HUES48 (cell line): ENCODE results near the gene PCBP3.

Experiments
- H3K27ac ChIP-seq: one replicate; pipeline ENCODE4 v1.7.0; 2013; ENCODE audit warnings: low read depth, low read length, inconsistent platforms
- H3K27me3 ChIP-seq: 2 replicates; pipeline ENCODE4 v1.6.1; 2013; ENCODE audit warnings: mild to moderate bottlenecking, low read length; ENCODE audit not compliant: control insufficient read depth, insufficient read depth
- H3K36me3 ChIP-seq: 2 replicates; pipeline ENCODE4 v1.6.1; 2013; ENCODE audit warnings: low read length; ENCODE audit not compliant: control insufficient read depth, insufficient read depth
- H3K4me1 ChIP-seq: 2 replicates; pipeline ENCODE4 v1.6.1; 2013; ENCODE audit warnings: mild to moderate bottlenecking, low read length; ENCODE audit not compliant: control insufficient read depth, insufficient read depth
- H3K4me3 ChIP-seq: 2 replicates; pipeline ENCODE4 v1.5.1; 2013; ENCODE audit warnings: mild to moderate bottlenecking, low read depth, low read length
- H3K9ac ChIP-seq: 2 replicates; pipeline ENCODE4 v1.6.1; 2013; ENCODE audit warnings: mild to moderate bottlenecking, low read depth, low read length, moderate library complexity
- H3K9me3 ChIP-seq: 2 replicates; pipeline ENCODE4 v1.6.1; 2013; ENCODE audit warnings: low read length; ENCODE audit not compliant: control insufficient read depth, insufficient read depth

Gene PCBP3

GRCh38 chr21:45860493-45861155, 217.1 kb downstream of the PCBP3 start:
- H3K27me3 ChIP-seq = no peaks in the 10 kb centered on the region
- H3K36me3 ChIP-seq = no peaks in the 10 kb centered on the region
- no peak overlapping the region for H3K4me3 ChIP-seq
- H3K4me1 ChIP-seq = peaks cover 15% of the 10 kb centered on the region
- H3K9ac ChIP-seq = no peak overlapping the region
- H3K9me3 ChIP-seq = no peaks in the 10 kb centered on the region
- H3K27ac ChIP-seq = no peak overlapping the region

- Histone ChIP-seq H3K36me3 (no peaks in the 10 kb centered on the region), H3K9ac (no peak overlapping the region), H3K9me3 (no peaks in the 10 kb centered on the region), H3K27me3 (no peaks in the 10 kb centered on the region), H3K4me3 (no peak overlapping the region), H3K27ac (no peak overlapping the region), H3K4me1 (peaks cover 11% of the 10 kb centered on the region)
These were observed 217.8 kb downstream of the PCBP3 start for GRCh38 chr21:45861156-45861870.

- Histone ChIP-seq H3K9me3 (no peaks in the 10 kb centered on the region), H3K27me3 (no peaks in the 10 kb centered on the region), H3K4me3 (no peak overlapping the region), H3K9ac (no peak overlapping the region), H3K36me3 (no peaks in the 10 kb centered on the region), H3K4me1 (no peaks in the 10 kb centered on the region), H3K27ac (no peak overlapping the region)
These were observed 219.2 kb downstream of the PCBP3 start for GRCh38 chr21:45862543-45863207.

- Histone ChIP-seq H3K36me3 (no peaks in the 10 kb centered on the region), H3K4me1 (no peaks in the 10 kb centered on the region), H3K27ac (no peak overlapping the region), H3K4me3 (no peak overlapping the region), H3K9me3 (no peaks in the 10 kb centered on the region), H3K27me3 (no peaks in the 10 kb centered on the region), H3K9ac (no peak overlapping the region)
These were observed 219.7 kb downstream of the PCBP3 start for GRCh38 chr21:45863267-45863666.

GRCh38 chr21:45863751-45864150, 220.2 kb downstream of the PCBP3 start:
- Histone ChIP-seq H3K4me3 (no peak overlapping the region), H3K27ac (no peak overlapping the region), H3K27me3 (no peaks in the 10 kb centered on the region), H3K9ac (no peak overlapping the region), H3K36me3 (no peaks in the 10 kb centered on the region), H3K4me1 (no peaks in the 10 kb centered on the region), H3K9me3 (no peaks in the 10 kb centered on the region)

GRCh38 chr21:45864436-45864835, 220.9 kb downstream of the PCBP3 start:
- Histone ChIP-seq H3K9ac (no peak overlapping the region), H3K4me3 (no peak overlapping the region), H3K36me3 (no peaks in the 10 kb centered on the region), H3K27ac (no peak overlapping the region), H3K27me3 (no peaks in the 10 kb centered on the region), H3K9me3 (no peaks in the 10 kb centered on the region), H3K4me1 (no peaks in the 10 kb centered on the region)

- H3K4me3 ChIP-seq = no peak overlapping the region
- H3K9ac ChIP-seq = no peak overlapping the region
- H3K27ac ChIP-seq = no peak overlapping the region
- no peaks in the 10 kb centered on the region for H3K27me3 ChIP-seq
- H3K36me3 ChIP-seq = no peaks in the 10 kb centered on the region
- H3K9me3 ChIP-seq = no peaks in the 10 kb centered on the region
- no peaks in the 10 kb centered on the region for H3K4me1 ChIP-seq
These were observed 221.7 kb downstream of the PCBP3 start for GRCh38 chr21:45865106-45865835.

- Histone ChIP-seq H3K4me3 (no peak overlapping the region), H3K9ac (no peak overlapping the region), H3K36me3 (no peaks in the 10 kb centered on the region), H3K9me3 (no peaks in the 10 kb centered on the region), H3K4me1 (no peaks in the 10 kb centered on the region), H3K27me3 (no peaks in the 10 kb centered on the region), H3K27ac (no peak overlapping the region)
These were observed 223.0 kb downstream of the PCBP3 start for GRCh38 chr21:45866551-45866950.

GRCh38 chr21:45867041-45867666, 223.6 kb downstream of the PCBP3 start:
- H3K4me3 ChIP-seq = no peak overlapping the region
- no peaks in the 10 kb centered on the region for H3K36me3 ChIP-seq
- H3K4me1 ChIP-seq = no peaks in the 10 kb centered on the region
- H3K27ac ChIP-seq = no peak overlapping the region
- H3K9ac ChIP-seq = no peak overlapping the region
- no peaks in the 10 kb centered on the region for H3K9me3 ChIP-seq
- no peaks in the 10 kb centered on the region for H3K27me3 ChIP-seq

- Histone ChIP-seq H3K27ac (no peak overlapping the region), H3K27me3 (no peaks in the 10 kb centered on the region), H3K9ac (no peak overlapping the region), H3K4me1 (no peaks in the 10 kb centered on the region), H3K9me3 (no peaks in the 10 kb centered on the region), H3K36me3 (no peaks in the 10 kb centered on the region), H3K4me3 (no peak overlapping the region)
These were observed 224.2 kb downstream of the PCBP3 start for GRCh38 chr21:45867671-45868081.
